Measurements from ENCODE around the gene TMEM52B.

- TF ChIP-seq ARNT (IDR thresholded peaks at IDR 0.05) (no peak), FOXK2 (IDR thresholded peaks at IDR 0.05) (no peak), FOXM1 (IDR thresholded peaks at IDR 0.05; ENCODE audit: borderline replicate concordance) (no peak), L3MBTL2 (conservative IDR thresholded peaks at IDR 0.05) (no peak), NFRKB (IDR thresholded peaks at IDR 0.05) (no peak)
Observed at GRCh38 chr12:10194160-10194670, 15.4 kb downstream of the TMEM52B start.

Measured in HEK293T (cell line).